ENCODE measurements around the gene PKP4. TPM values are rescaled to one million over a fixed set of nuclear protein-coding genes. Genes with fewer than 3 reads are reported as not detected.

The PKP4 gene
- total RNA-seq, 1 donor from 2014 or later: 119 TPM

GRCh38 chr2:158583923-158584322, 127.2 kb downstream of the PKP4 start:
- Mint-ChIP-seq H3K9me3 (ENCODE audit: unreplicated experiment) (no peaks in the 10 kb centered on the region), H3K4me3 (ENCODE audit: unreplicated experiment) (no peak overlapping the region), H3K4me1 (ENCODE audit: unreplicated experiment) (peaks cover 19% of the 10 kb centered on the region), H3K27ac (ENCODE audit: unreplicated experiment) (no peak overlapping the region), H3K27me3 (ENCODE audit: unreplicated experiment) (no peaks in the 10 kb centered on the region), H3K36me3 (ENCODE audit: unreplicated experiment) (peaks cover 41% of the 10 kb centered on the region)
- no peak for TF ChIP-seq CTCF (IDR thresholded peaks at IDR 0.05)
- no peak for DNase-seq (ENCODE audit: extremely low spot score, unreplicated experiment)

DNA sequence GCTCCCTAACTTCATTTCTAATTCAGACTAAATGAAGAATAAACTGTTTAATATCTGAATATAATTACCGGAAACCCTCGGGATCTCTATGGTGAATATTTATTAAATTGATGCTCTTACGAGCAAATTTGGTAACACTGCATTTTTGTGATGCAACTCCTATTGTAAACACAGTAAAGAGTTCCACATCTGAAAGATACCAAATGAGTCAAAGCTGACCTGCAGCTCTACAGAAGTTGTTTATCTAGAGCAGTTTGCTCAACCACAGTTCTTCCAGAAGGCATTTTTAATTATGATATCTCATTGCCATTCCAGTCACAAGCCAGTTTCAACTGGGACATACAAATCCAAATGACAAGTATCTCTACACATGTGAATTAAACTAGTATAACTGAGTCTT, 129.7 kb downstream of the PKP4 start:
- H3K27me3 Mint-ChIP-seq (ENCODE audit: unreplicated experiment): no peaks in the 10 kb centered on the region
- no peak for DNase-seq (ENCODE audit: extremely low spot score, unreplicated experiment)
- H3K4me3 Mint-ChIP-seq (ENCODE audit: unreplicated experiment): no peak overlapping the region
- H3K36me3 Mint-ChIP-seq (ENCODE audit: unreplicated experiment): peaks cover 27% of the 10 kb centered on the region
- TF ChIP-seq CTCF (IDR thresholded peaks at IDR 0.05): no peak
- H3K4me1 Mint-ChIP-seq (ENCODE audit: unreplicated experiment): peaks cover 19% of the 10 kb centered on the region
- H3K27ac Mint-ChIP-seq (ENCODE audit: unreplicated experiment): peak overlapping the region; percentile 68
- H3K9me3 Mint-ChIP-seq (ENCODE audit: unreplicated experiment): no peaks in the 10 kb centered on the region

DNA sequence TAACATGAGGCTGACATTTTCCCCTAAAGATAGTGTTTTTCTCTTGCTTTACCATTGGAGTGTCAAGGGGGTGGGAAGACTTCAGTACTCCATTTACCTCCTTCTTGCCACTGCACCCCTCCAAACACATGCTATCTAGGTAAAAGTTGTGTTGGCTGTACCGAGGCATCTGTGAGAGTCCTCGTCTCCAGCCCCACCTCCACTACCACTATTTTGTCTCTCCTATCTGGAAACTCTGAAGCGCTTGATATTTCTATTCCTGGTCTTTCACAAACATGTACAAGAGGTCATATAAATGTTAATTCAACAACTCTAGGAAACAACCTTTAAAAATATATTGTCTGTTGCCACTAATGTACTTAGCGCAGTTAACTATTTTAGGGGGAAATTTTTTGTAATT, 132.6 kb downstream of the PKP4 start:
- no peak for DNase-seq (ENCODE audit: extremely low spot score, unreplicated experiment)
- Mint-ChIP-seq H3K9me3 (ENCODE audit: unreplicated experiment) (no peaks in the 10 kb centered on the region), H3K27ac (ENCODE audit: unreplicated experiment) (no peak overlapping the region), H3K4me1 (ENCODE audit: unreplicated experiment) (peaks cover 33% of the 10 kb centered on the region), H3K4me3 (ENCODE audit: unreplicated experiment) (no peak overlapping the region), H3K27me3 (ENCODE audit: unreplicated experiment) (no peaks in the 10 kb centered on the region), H3K36me3 (ENCODE audit: unreplicated experiment) (peaks cover 16% of the 10 kb centered on the region)
- TF ChIP-seq CTCF (IDR thresholded peaks at IDR 0.05): no peak

- no peak overlapping the region for H3K4me3 Mint-ChIP-seq (ENCODE audit: unreplicated experiment)
- H3K4me1 Mint-ChIP-seq (ENCODE audit: unreplicated experiment): peaks cover 27% of the 10 kb centered on the region
- no peak overlapping the region for H3K27ac Mint-ChIP-seq (ENCODE audit: unreplicated experiment)
- DNase-seq (ENCODE audit: extremely low spot score, unreplicated experiment): no peak
- peaks cover 17% of the 10 kb centered on the region for H3K36me3 Mint-ChIP-seq (ENCODE audit: unreplicated experiment)
- H3K9me3 Mint-ChIP-seq (ENCODE audit: unreplicated experiment): no peaks in the 10 kb centered on the region
- no peaks in the 10 kb centered on the region for H3K27me3 Mint-ChIP-seq (ENCODE audit: unreplicated experiment)
- TF ChIP-seq CTCF (IDR thresholded peaks at IDR 0.05): no peak
Measured at GRCh38 chr2:158598862-158599517, 142.2 kb downstream of the PKP4 start.

GRCh38 chr2:158599609-158600008, 142.9 kb downstream of the PKP4 start:
- peak overlapping the region; percentile 61 for H3K27ac Mint-ChIP-seq (ENCODE audit: unreplicated experiment)
- no peak for DNase-seq (ENCODE audit: extremely low spot score, unreplicated experiment)
- H3K9me3 Mint-ChIP-seq (ENCODE audit: unreplicated experiment): no peaks in the 10 kb centered on the region
- H3K4me3 Mint-ChIP-seq (ENCODE audit: unreplicated experiment): no peak overlapping the region
- H3K4me1 Mint-ChIP-seq (ENCODE audit: unreplicated experiment): peaks cover 24% of the 10 kb centered on the region
- no peak for TF ChIP-seq CTCF (IDR thresholded peaks at IDR 0.05)
- H3K27me3 Mint-ChIP-seq (ENCODE audit: unreplicated experiment): no peaks in the 10 kb centered on the region
- peaks cover 20% of the 10 kb centered on the region for H3K36me3 Mint-ChIP-seq (ENCODE audit: unreplicated experiment)

Measured in osteocyte (in vitro differentiated cells).